Stimulated activated CD8-positive, alpha-beta memory T cell treated with anti-CD3 and anti-CD28 coated beads, Interleukin-4, amount 100 ng/mL, for 4 hours (primary cell): ENCODE measurements around the gene HOXA9.

Source experiments
- DNase-seq, 2 donors: peaks; one replicate each; pipeline ENCODE4 v3.0.0-alpha.2; 2020; ENCODE audit warnings: low read depth in 2 of 2, low spot score in 1 of 2

Gene HOXA9

GRCh38 chr7:27165996-27166530, 726 bp upstream of the HOXA9 start:
- no peak for DNase-seq

- no peak for DNase-seq
Observed at GRCh38 chr7:27164367-27165088, 809 bp downstream of the HOXA9 start.

- no peak for DNase-seq
Observed at GRCh38 chr7:27164045-27164366, 1.3 kb downstream of the HOXA9 start.

DNA sequence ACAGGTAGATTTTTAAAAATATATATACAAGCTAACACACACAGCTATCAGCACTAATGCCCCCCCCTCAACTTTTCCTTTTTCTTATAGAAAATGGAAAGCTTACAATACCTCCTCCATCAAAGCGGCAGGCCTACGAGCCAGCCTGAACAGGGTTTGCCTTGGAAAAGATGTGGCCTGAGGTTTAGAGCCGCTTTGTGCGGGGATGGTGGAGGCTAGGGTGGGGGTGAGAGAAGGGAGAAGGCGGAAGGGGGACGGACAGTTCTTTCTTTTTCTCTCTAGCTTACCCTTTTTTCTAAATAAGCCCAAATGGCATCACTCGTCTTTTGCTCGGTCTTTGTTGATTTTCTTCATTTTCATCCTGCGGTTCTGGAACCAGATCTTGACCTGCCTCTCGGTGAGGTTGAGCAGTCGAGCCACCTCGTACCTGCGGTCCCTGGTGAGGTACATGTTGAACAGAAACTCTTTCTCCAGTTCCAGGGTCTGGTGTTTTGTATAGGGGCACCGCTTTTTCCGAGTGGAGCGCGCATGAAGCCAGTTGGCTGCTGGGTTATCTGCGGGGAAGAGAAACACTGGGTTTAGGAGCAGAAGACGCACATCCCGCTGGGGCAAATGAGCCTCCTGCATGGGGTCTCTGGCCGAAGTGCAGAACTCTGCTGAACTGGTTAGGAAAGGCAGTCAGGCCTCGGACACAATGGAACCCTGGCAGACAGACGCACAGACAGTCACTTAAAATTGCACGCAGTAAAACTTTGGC, 1.9 kb downstream of the HOXA9 start:
- DNase-seq = no peak

DNA sequence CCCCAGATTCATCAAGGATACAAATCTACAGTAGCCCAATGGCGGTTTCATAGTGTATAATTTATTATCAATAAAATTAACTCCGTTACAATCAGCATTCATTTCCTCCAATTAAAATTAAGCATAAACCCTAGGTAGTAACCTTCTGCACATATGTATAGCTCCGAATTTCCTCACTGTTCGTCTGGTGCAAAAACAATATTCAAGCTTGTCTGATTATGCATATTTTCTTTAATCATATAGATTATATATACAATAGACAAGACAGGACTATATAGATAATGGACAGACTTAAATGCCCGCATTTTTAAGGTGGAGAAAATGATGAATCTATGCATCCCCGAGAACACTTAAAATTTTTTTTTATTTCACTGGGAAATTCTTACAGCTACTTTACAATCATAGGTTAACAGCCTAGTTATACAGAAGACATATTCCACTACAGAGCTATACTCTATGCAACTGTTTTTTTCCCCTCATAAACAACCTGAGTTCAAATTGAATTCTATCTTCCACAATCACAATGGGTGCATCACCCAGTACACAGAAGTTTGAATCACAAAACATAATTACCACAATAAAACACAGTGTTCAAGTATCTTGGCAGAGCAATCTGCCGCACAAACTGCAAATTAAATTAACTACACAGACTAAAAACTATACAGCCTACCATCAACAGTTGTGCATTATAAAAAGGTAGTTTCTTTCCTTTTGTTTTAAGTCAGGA, 2.6 kb downstream of the HOXA9 start:
- no peak for DNase-seq

GRCh38 chr7:27161721-27162560, 3.4 kb downstream of the HOXA9 start:
- no peak for DNase-seq

DNA sequence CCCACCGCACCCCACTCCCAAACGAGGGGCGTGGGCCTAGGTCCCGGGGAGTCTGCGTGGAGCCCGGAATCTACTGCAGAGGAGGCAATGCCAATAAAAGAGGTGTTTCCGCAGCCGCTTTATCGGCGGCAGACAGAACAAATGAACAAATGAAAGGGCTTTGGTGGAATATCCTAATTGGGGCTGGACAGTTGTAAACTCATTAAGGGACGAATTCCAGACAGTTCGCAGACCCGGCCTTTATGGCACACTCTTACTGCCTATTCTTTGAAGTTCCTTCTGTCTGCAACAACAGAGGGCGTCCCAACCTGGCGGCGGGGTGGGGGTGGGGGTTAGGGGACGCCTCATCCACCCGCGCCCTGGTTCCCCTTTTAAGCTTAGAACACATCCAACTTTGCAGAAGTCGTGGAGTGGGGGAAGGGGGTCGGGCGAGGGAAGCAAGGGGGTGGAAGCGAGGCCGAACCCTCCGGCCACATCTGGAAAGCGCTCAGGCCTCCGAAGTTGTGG, 4.1 kb downstream of the HOXA9 start:
- no peak for DNase-seq

DNA sequence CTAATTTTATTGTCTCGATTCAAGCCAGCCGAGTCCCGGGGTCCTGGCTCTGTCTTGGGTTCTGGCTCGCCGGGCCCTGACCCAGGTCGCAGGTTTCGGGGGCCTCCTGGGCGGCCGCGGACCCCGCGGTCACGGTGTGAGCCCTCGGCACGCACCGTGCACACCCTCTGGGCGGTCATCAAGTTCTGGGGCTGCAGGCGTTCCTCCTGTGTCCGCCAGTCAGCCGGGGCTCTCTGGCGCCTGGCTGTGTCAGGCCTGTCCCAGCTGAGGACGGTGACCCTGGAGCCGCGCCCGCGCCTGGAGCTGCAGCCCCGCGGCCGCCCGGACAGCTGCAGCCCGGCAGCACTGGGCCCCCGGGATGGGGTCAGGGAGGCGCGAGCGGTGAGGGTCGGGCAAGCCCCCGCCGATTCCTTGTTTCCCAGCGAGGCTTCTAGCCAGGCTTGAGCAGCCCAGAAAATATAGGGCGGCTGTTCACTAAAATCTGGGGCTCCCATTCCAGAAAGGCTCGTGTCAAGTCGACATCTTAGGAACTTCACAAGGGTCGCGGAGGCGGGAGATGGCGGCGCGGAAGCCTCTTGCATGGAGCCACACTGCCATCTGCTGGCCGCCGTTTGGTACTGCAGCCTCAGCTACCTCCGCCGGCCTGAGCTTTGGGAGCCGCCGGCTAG, 4.7 kb downstream of the HOXA9 start:
- peak; percentile 69 to 88 for DNase-seq

- no peak for DNase-seq
Observed at GRCh38 chr7:27160145-27160545, 5.2 kb downstream of the HOXA9 start.

DNA sequence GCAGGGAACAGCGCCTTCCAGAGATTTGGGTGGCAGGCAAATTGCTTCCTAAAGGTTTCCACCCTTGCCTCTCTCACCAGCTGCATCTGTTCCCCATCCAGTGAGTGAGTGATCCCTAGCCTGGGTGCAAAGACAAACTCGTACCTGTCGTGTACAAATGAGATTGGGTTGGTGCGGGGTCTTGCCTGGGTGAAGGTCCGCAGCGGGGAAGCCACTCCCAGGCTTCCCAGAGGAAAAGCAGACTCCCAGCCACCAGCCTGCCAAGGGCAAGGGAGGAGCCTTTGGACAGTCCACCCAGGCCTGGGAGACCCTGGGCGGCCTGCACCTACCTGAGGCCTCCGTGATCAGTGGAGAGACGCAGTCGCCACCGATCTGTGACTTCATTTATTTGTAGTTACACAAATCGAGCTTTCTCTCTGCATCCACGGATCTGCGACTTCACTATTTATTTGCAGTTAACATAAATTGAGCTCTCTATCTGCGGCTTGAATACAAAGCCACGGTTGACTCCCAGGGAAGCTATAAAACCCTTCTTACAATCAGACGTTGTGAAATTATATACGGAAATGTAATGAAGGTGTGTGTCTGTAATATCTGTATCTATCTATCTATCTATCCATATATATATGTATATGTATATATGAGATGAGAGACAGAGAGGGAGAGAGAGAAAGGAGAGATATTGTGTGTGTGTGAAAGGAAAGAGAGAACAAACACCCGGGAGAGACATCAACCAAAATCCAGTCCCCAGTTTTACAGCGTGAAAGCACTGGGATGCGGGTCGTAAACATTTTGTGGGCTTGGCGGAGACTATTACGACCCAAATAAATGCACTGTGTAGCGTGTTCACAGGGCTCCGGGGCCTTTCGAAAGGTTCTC, 5.8 kb downstream of the HOXA9 start:
- no peak for DNase-seq

- no peak for DNase-seq
Observed at GRCh38 chr7:27158436-27159265, 6.7 kb downstream of the HOXA9 start.

DNA sequence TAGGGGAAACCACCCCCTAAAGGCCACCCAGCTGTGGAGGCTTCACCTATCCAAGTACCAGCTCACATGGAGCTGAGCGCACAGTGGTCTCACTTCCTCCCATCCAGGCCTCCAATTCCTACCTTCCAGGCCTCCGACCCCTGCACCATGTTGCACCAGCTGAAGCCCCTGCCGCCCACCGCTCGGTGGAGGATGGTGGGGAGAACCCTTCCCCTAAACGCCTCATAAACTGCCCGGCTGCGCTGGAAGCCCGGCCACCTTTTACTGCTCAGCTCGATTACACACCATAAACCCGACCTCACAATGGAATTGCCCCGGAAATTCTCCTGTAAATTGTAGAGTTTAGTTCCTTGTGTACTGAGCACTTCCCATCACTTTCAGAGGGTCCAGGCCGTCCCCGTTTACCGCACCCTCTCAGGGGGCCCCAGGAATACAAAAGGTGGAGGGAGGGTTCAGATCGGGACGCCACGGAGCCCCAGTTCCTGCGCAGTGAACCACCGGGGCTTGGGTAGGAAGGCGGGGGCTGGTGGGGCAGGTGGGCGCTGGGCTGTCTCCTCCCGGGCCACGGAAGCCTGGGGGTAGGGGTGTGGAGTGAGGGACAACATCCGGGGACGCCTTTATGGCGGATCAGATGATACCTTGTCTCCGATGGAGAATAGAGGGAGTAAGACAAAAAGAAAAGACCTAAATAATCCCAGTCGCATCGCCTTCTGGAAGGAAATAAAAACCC, 7.5 kb downstream of the HOXA9 start:
- DNase-seq = no peak

DNA sequence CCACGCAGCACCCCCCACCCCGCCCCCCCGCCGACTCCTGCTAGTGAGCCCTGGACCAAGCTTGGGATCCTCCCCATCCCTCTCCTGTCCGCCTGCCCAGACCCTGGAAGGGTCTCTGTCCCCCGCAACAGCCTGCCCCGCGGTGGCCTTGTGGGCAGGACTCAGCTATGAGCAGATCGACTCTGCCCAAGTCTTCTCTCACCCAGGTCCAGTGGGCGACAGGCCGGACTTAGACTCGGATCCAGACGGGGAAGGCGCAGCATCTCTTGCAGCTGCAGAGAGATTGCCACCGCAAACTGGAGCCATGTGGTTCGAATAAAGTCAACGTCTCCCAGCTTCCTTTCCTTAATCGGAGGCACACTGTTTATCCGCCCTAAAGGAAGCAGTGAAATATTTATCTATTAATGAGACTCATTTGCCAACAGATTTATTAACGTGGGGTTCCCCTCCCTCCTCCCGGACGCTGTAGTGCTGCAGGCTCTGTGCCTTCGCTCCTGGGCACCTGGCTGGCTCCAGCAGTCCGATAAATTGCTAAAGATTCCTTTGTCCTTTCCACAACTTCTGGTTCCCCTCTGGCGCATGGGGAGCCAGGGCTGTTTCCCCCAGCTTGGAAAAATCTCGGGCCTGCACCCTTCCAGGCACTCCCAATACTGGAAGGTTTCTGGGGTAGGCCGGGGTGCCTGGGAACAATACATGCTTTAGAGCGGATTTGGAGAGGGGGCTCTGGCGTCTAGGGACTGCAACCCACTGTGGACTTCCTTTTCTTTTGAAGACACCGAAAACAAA, 8.2 kb downstream of the HOXA9 start:
- no peak for DNase-seq

DNA sequence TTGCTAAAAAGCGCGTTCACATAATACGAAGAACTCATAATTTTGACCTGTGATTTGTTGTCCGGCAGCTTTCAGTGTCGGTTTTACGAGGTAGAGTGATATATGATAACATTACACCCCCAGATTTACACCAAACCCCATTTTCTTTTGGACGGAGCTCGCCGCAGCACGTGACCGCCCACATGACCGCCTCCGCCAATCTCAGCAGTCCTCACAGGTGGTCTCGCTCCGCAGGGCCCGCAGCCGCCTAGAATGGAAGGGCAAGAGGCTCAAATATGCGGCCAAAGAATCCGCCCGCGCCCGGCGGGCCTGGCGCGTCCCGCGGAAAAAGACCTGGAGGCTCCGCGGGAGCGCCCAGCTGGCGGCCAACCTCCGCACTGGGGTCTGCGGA, 8.8 kb downstream of the HOXA9 start, which contains the start of gene HOXA7:
TSS of gene HOXA7 (minus strand) at position 168 of the 391 bp plus-strand sequence. CDS start at position 38, 130 bp downstream.
- DNase-seq = no peak

DNA sequence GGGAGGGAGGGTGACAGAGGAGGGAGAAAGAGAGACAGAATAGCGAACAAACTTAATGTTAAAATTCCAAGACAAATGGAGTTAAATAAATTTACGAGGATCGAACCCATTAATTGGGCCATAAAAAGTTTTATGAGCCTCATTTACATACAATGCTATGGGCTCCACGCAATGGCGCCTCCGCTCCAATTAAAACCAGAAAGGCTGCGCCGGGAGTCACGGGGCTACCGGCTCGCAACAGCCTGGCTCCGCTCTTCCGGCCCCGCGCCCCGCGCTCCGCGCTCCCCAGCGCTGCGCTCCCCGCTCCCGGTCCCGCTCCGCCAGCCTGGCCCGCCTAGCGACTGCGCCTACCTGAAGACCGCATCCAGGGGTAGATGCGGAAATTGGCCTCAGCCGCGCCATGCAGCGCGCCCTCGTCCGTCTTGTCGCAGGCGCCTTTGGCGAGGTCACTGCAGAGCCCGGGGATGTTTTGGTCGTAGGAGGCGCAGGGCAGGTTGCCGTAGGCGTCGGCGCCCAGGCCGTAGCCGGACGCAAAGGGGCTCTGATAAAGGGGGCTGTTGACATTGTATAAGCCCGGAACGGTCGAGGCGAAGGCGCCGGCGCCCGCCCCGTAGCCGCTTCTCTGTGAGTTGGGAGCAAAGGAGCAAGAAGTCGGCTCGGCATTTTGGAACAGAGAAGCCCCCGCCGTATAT, 9.4 kb downstream of the HOXA9 start:
- no peak for DNase-seq
